IMR-90 (cell line): ENCODE data around the gene CD7. TPM values are rescaled to one million over a fixed set of nuclear protein-coding genes. Genes with fewer than 3 reads are reported as not detected.

Source experiments
- ATAC-seq: fragments of 200-7000 bp; cut with Tn5 transposase; 2 replicates; pipeline ENCODE4 v1.9.1; 2020; ENCODE audit warnings: low read depth, mild to moderate bottlenecking, moderate library complexity
- BruUV-seq: library from RNA; stranded (reverse); fragments of 400-500 nt; replicated peaks from 2 replicates; lab custom pipeline; 2021; lab: Mats Ljungman, UMichigan
- CTCF ChIA-PET: fragments of 300-600 bp; formaldehyde crosslinking; extraction: SDS; loops from one replicate; lab custom pipeline; 2021; ENCODE audit warnings: antibody characterized with exemption; lab: Yijun Ruan, JAX
- POLR2A ChIA-PET: fragments of 300-600 bp; sonication (Branson Sonifier 250); formaldehyde crosslinking; loops from one replicate; lab custom pipeline; 2022; ENCODE audit warnings: antibody characterized with exemption; ENCODE audit not compliant: unreplicated experiment; lab: Charles Lee
- DNase-seq: peaks from one replicate; pipeline ENCODE4 v3.0.0; 2013
- H2AFZ ChIP-seq: replicated peaks from 2 replicates; pipeline ENCODE3; 2013; ENCODE audit warnings: low read length, mild to moderate bottlenecking; ENCODE audit not compliant: poor library complexity
- H2AK5ac ChIP-seq: 2 replicates; pipeline ENCODE4 v1.6.1; 2013; ENCODE audit warnings: low read depth, low read length, inconsistent platforms
- H2AK9ac ChIP-seq: replicated peaks from 2 replicates; pipeline ENCODE3; 2013; ENCODE audit warnings: mild to moderate bottlenecking, low read depth, low read length, moderate library complexity; ENCODE audit not compliant: poor library complexity
- H2BK120ac ChIP-seq: 2 replicates; pipeline ENCODE4 v1.6.1; 2013; ENCODE audit warnings: low read depth, low read length, inconsistent platforms
- H2BK15ac ChIP-seq: 3 replicates; pipeline ENCODE4 v1.6.1; 2013; ENCODE audit warnings: low read depth, low read length, inconsistent platforms
- H2BK20ac ChIP-seq: 2 replicates; pipeline ENCODE4 v1.6.1; 2013; ENCODE audit warnings: low read depth, mild to moderate bottlenecking, inconsistent platforms, low read length, moderate library complexity
- H2BK5ac ChIP-seq: 2 replicates; pipeline ENCODE4 v1.6.1; 2013; ENCODE audit warnings: mild to moderate bottlenecking, low read depth, low read length, inconsistent platforms; ENCODE audit not compliant: poor library complexity, severe bottlenecking
- H3K14ac ChIP-seq: replicated peaks from 2 replicates; pipeline ENCODE4 v1.6.1; 2013; ENCODE audit warnings: low read depth, low read length, inconsistent platforms
- H3K18ac ChIP-seq: 2 replicates; pipeline ENCODE4 v1.6.1; 2013; ENCODE audit warnings: low read depth, low read length, control low read depth
- H3K23ac ChIP-seq: 2 replicates; pipeline ENCODE4 v1.6.1; 2013; ENCODE audit warnings: low read depth, low read length, inconsistent platforms
- H3K27ac ChIP-seq: 2 replicates; pipeline ENCODE4 v1.5.1; 2013; ENCODE audit warnings: mild to moderate bottlenecking, control low read depth, low read length; ENCODE audit not compliant: insufficient read depth
- H3K27me3 ChIP-seq: 2 replicates; pipeline ENCODE4 v1.6.1; 2013; ENCODE audit warnings: low read length; ENCODE audit not compliant: control insufficient read depth, insufficient read depth
- H3K36me3 ChIP-seq: 2 replicates; pipeline ENCODE4 v1.6.1; 2013; ENCODE audit warnings: low read length, mixed read lengths; ENCODE audit not compliant: control insufficient read depth, insufficient read depth
- H3K4ac ChIP-seq: 2 replicates; pipeline ENCODE4 v1.6.1; 2013; ENCODE audit warnings: low read depth, low read length, inconsistent platforms
- H3K4me1 ChIP-seq: 2 replicates; pipeline ENCODE4 v1.6.1; 2013; ENCODE audit warnings: low read length, mixed read lengths; ENCODE audit not compliant: control insufficient read depth, insufficient read depth
- H3K4me2 ChIP-seq: 2 replicates; pipeline ENCODE4 v1.6.1; 2013; ENCODE audit warnings: low read depth, mild to moderate bottlenecking, control low read depth, low read length, moderate library complexity
- H3K4me3 ChIP-seq: 2 replicates; pipeline ENCODE4 v1.5.1; 2013; ENCODE audit warnings: low read depth, mild to moderate bottlenecking, control low read depth, low read length, moderate library complexity; ENCODE audit not compliant: insufficient read depth
- H3K56ac ChIP-seq: 2 replicates; pipeline ENCODE4 v1.6.1; 2013; ENCODE audit warnings: low read length, inconsistent platforms; ENCODE audit not compliant: insufficient read depth; ENCODE audit errors: extremely low read depth
- H3K79me1 ChIP-seq, 2 experiments: 2 replicates each; pipeline ENCODE4 v1.6.1; 2013; ENCODE audit warnings: low read length in 2 of 2, inconsistent platforms in 1 of 2, low read depth in 1 of 2
- H3K9ac ChIP-seq: 2 replicates; pipeline ENCODE4 v1.6.1; 2013; ENCODE audit warnings: low read depth, low read length, control low read depth
- H3K9me1 ChIP-seq: 2 replicates; pipeline ENCODE4 v1.6.1; 2013; ENCODE audit warnings: low read length, inconsistent platforms; ENCODE audit not compliant: insufficient read depth
- H3K9me3 ChIP-seq: 2 replicates; pipeline ENCODE4 v1.6.1; 2013; ENCODE audit warnings: low read length; ENCODE audit not compliant: control insufficient read depth, insufficient read depth
- H4K20me1 ChIP-seq: 2 replicates; pipeline ENCODE4 v1.6.1; 2013; ENCODE audit warnings: low read length, inconsistent platforms; ENCODE audit not compliant: insufficient read depth
- H4K5ac ChIP-seq: 2 replicates; pipeline ENCODE4 v1.6.1; 2013; ENCODE audit warnings: mild to moderate bottlenecking, low read depth, low read length, control low read depth
- H4K8ac ChIP-seq, 2 experiments: 2 replicates each; pipeline ENCODE4 v1.6.1; 2013; ENCODE audit warnings: low read depth in 2 of 2, low read length in 2 of 2, control low read depth in 1 of 2, inconsistent platforms in 1 of 2
- H4K91ac ChIP-seq: 2 replicates; pipeline ENCODE4 v1.6.1; 2013; ENCODE audit warnings: low read depth, low read length, inconsistent platforms; ENCODE audit not compliant: insufficient read depth
- BHLHE40 ChIP-seq: fragments of 150-350 bp; IDR thresholded peaks from 2 replicates; pipeline ENCODE4 v1.6.1; 2016; ENCODE audit warnings: mild to moderate bottlenecking, low read depth, low read length
- CEBPB ChIP-seq: IDR thresholded peaks from 2 replicates; pipeline ENCODE4 v1.6.1; 2012; ENCODE audit warnings: low read depth, low read length, improper control_type of control experiment
- CHD1 ChIP-seq: IDR thresholded peaks from 2 replicates; pipeline ENCODE4 v1.6.1; 2012; ENCODE audit warnings: low read depth, low read length, improper control_type of control experiment
- CTCF ChIP-seq: conservative IDR thresholded peaks from 2 replicates; pipeline ENCODE4 v1.5.1; 2012; ENCODE audit warnings: mild to moderate bottlenecking, low read depth, low read length, improper control_type of control experiment
- FOS ChIP-seq: fragments of 150-350 bp; IDR thresholded peaks from 2 replicates; pipeline ENCODE4 v1.6.1; 2016; ENCODE audit warnings: low read depth, low read length
- MAFK ChIP-seq: IDR thresholded peaks from 2 replicates; pipeline ENCODE4 v1.6.1; 2012; ENCODE audit warnings: low read depth, low read length, improper control_type of control experiment
- MAZ ChIP-seq: IDR thresholded peaks from 2 replicates; pipeline ENCODE4 v1.6.1; 2012; ENCODE audit warnings: low read depth, mild to moderate bottlenecking, low read length, improper control_type of control experiment, moderate library complexity, borderline replicate concordance
- MXI1 ChIP-seq: IDR thresholded peaks from 2 replicates; pipeline ENCODE4 v1.6.1; 2012; ENCODE audit warnings: low read depth, mild to moderate bottlenecking, low read length, moderate library complexity, borderline replicate concordance
- NFE2L2 ChIP-seq: fragments of 150-350 bp; IDR thresholded peaks from 2 replicates; pipeline ENCODE4 v1.6.1; 2016; ENCODE audit warnings: low read depth, mild to moderate bottlenecking, low read length
- POLR2A ChIP-seq: IDR thresholded peaks from 2 replicates; pipeline ENCODE4 v1.6.1; 2012; ENCODE audit warnings: mild to moderate bottlenecking, low read depth, low read length
- RAD21 ChIP-seq: IDR thresholded peaks from 2 replicates; pipeline ENCODE4 v1.6.1; 2012; ENCODE audit warnings: low read length, improper control_type of control experiment
- RCOR1 ChIP-seq: IDR thresholded peaks from 2 replicates; pipeline ENCODE4 v1.6.1; 2012; ENCODE audit warnings: mild to moderate bottlenecking, low read length, improper control_type of control experiment; ENCODE audit not compliant: insufficient replicate concordance
- RFX5 ChIP-seq: IDR thresholded peaks from 2 replicates; pipeline ENCODE4 v1.8.0; 2012; ENCODE audit warnings: low read depth, mild to moderate bottlenecking, low read length, moderate library complexity
- SMC3 ChIP-seq: fragments of 150-350 bp; IDR thresholded peaks from 2 replicates; pipeline ENCODE4 v1.6.1; 2016; ENCODE audit warnings: low read depth, mild to moderate bottlenecking, antibody characterized with exemption, low read length, moderate library complexity
- USF2 ChIP-seq: fragments of 150-350 bp; IDR thresholded peaks from 2 replicates; pipeline ENCODE4 v1.6.1; 2017; ENCODE audit warnings: mild to moderate bottlenecking, antibody characterized with exemption, low read length, low read depth
- WGBS, 2 experiments: methylation state at CpG; one replicate each; pipeline versions ENCODE4 v1.1.5 to v1.1.7; 2013; ENCODE audit warnings: missing lambda C conversion rate in 2 of 2; ENCODE audit not compliant: insufficient read length in 1 of 2; ENCODE audit errors: extremely low coverage in 2 of 2; 5-methylcytosine and 5-hydroxymethylcytosine counted together
- dilution Hi-C: fragments of 300-500 bp; cut with HindIII; formaldehyde crosslinking; loops from one replicate; pipeline ENCODE4 v1.14.3; 2018; ENCODE audit warnings: low sequenced_read_pairs; ENCODE audit not compliant: unreplicated experiment
- in situ Hi-C: fragments of 300-500 bp; cut with MboI; formaldehyde crosslinking; loops from 3 replicates; pipeline ENCODE4 v1.14.3; 2019; ENCODE audit warnings: low sequenced_read_pairs, inconsistent platforms, mixed read lengths
- intact Hi-C: fragments of 100-400 bp; cut with micrococcal nuclease; formaldehyde crosslinking; loops from 2 replicates; pipeline ENCODE4 v1.10.0; 2022
- polyA plus RNA-seq, 3 experiments: library from polyadenylated mRNA; depleted of rRNA; stranded (reverse); fragments of >200 nt; gene quantifications; 2 replicates each; pipeline ENCODE4 v1.2.3, GENCODE V29; 2012; ENCODE audit warnings: low replicate concordance in 1 of 3
- total RNA-seq: library from RNA; depleted of rRNA; stranded (reverse); fragments of >200 nt; gene quantifications from 2 replicates; pipeline ENCODE4 v1.2.3, GENCODE V29; 2012
- TF ChIP-seq, protein P1 (sequence below): fragments of 150-350 bp; IDR thresholded peaks from 2 replicates; pipeline ENCODE4 v1.6.1; 2016; ENCODE audit warnings: low read depth, mild to moderate bottlenecking, low read length, moderate library complexity, borderline replicate concordance

CD7 gene
- total and polyA plus RNA-seq, 2 of the 4 experiments (the other 2 are of a cell fraction) = not detected

- no peak overlapping the region for H2AK9ac ChIP-seq
- no peaks in the 10 kb centered on the region for H3K79me1 ChIP-seq
- ATAC-seq = no peak
- intact Hi-C loops (no loop called here), in situ Hi-C loops (loop anchor here (5.0 to 10.0 kb wide), 3 partner anchors 54 to 421 kb away; no protein-coding TSS in a partner anchor), dilution Hi-C loops (no loop called here)
- H4K8ac ChIP-seq = no peak overlapping the region
- no peak overlapping the region for H3K4me2 ChIP-seq
- no peaks in the 10 kb centered on the region for H3K9me3 ChIP-seq
- no peak for DNase-seq
- no peak overlapping the region for H2AFZ ChIP-seq
- ChIA-PET POLR2A (no interaction called here), CTCF (interaction anchor here (1.4 kb wide), 1 partner anchor 15 kb away, joined by 3 read pairs; no protein-coding TSS in a partner anchor)
- no peak overlapping the region for H3K23ac ChIP-seq
- no peak overlapping the region for H3K4me3 ChIP-seq
- H3K9me1 ChIP-seq = no peaks in the 10 kb centered on the region
- no peaks in the 10 kb centered on the region for H3K36me3 ChIP-seq
- H2BK120ac ChIP-seq = no peak overlapping the region
- H3K4me1 ChIP-seq = peaks cover 5% of the 10 kb centered on the region; the same call in 1 of the 2 replicates
- no peak overlapping the region for H2BK5ac ChIP-seq
- H4K5ac ChIP-seq = no peak overlapping the region
- WGBS, 2 experiments = 70% methylated on average over 2 of the region's 8 CpGs; no CpG with 5 or more reads in 1 of the 2 experiments
- H3K18ac ChIP-seq = no peak overlapping the region
- no peak overlapping the region for H3K56ac ChIP-seq
- H4K91ac ChIP-seq = no peak overlapping the region
- TF ChIP-seq RFX5 = no peak
- TF ChIP-seq RCOR1 = no peak
- TF ChIP-seq MAZ = no peak
- TF ChIP-seq MAFK = no peak
- TF ChIP-seq NFE2L2 = no peak
- no peak for TF ChIP-seq FOS
- no peak for TF ChIP-seq MXI1
- TF ChIP-seq CHD1 = no peak
- no peak for TF ChIP-seq SMC3
- TF ChIP-seq RAD21 = no peak
- TF ChIP-seq CTCF = no peak
- TF ChIP-seq POLR2A = no peak
- TF ChIP-seq CEBPB = no peak
- TF ChIP-seq BHLHE40 = no peak
- TF ChIP-seq USF2 = no peak
- TF ChIP-seq, protein P1, sequence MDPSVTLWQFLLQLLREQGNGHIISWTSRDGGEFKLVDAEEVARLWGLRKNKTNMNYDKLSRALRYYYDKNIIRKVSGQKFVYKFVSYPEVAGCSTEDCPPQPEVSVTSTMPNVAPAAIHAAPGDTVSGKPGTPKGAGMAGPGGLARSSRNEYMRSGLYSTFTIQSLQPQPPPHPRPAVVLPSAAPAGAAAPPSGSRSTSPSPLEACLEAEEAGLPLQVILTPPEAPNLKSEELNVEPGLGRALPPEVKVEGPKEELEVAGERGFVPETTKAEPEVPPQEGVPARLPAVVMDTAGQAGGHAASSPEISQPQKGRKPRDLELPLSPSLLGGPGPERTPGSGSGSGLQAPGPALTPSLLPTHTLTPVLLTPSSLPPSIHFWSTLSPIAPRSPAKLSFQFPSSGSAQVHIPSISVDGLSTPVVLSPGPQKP = no peak
- H3K14ac ChIP-seq = no peak overlapping the region
- H2BK20ac ChIP-seq = no peak overlapping the region
- no peak overlapping the region for H3K9ac ChIP-seq
- peaks cover 7% of the 10 kb centered on the region; the same call in 1 of the 2 replicates for H4K20me1 ChIP-seq
- H3K27me3 ChIP-seq = peaks cover 31% of the 10 kb centered on the region
- no peak overlapping the region for H2BK15ac ChIP-seq
- no peak overlapping the region for H3K4ac ChIP-seq
- H2AK5ac ChIP-seq = no peak overlapping the region
- H3K27ac ChIP-seq = no peak overlapping the region
- no TSS peak for BruUV-seq
Measured at GRCh38 chr17:82353484-82353883, 36.1 kb upstream of the CD7 start.
